Esophagus squamous epithelium (tissue), 4 donors: Measurements from ENCODE around the gene PRDX5.

ENCODE experiments used
- POLR2A ChIP-seq, 4 donors: fragments of 450-650 bp; IDR thresholded peaks; one replicate each; pipeline ENCODE4 v1.6.1; 2017; ENCODE audit warnings: antibody characterized with exemption in 4 of 4, mild to moderate bottlenecking in 4 of 4, moderate library complexity in 3 of 4
- TF ChIP-seq, protein P1 (sequence below), 6 experiments: fragments of 450-650 bp in 4 of 6; fragments of 200-600 bp in 2 of 6; sonication (generic) in 2 of 6; IDR thresholded peaks; one replicate each; pipeline ENCODE4 v1.5.1; 2016 to 2019; ENCODE audit warnings: antibody characterized with exemption in 6 of 6, mild to moderate bottlenecking in 4 of 6, moderate library complexity in 4 of 6

GRCh38 chr11:64268893-64269539, 48.9 kb upstream of the PRDX5 start:
- TF ChIP-seq POLR2A (IDR thresholded peaks at IDR 0.05): no peak
- TF ChIP-seq, protein P1, sequence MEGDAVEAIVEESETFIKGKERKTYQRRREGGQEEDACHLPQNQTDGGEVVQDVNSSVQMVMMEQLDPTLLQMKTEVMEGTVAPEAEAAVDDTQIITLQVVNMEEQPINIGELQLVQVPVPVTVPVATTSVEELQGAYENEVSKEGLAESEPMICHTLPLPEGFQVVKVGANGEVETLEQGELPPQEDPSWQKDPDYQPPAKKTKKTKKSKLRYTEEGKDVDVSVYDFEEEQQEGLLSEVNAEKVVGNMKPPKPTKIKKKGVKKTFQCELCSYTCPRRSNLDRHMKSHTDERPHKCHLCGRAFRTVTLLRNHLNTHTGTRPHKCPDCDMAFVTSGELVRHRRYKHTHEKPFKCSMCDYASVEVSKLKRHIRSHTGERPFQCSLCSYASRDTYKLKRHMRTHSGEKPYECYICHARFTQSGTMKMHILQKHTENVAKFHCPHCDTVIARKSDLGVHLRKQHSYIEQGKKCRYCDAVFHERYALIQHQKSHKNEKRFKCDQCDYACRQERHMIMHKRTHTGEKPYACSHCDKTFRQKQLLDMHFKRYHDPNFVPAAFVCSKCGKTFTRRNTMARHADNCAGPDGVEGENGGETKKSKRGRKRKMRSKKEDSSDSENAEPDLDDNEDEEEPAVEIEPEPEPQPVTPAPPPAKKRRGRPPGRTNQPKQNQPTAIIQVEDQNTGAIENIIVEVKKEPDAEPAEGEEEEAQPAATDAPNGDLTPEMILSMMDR (IDR thresholded peaks at IDR 0.05): no peak
